GM21360 (cell line): Measurements from ENCODE around the gene NUDT16L1.

Experiments used
- ATAC-seq: cut with Tn5 transposase; IDR thresholded peaks from one replicate; pipeline ENCODE4 v1.9.1; 2021; ENCODE audit warnings: mild to moderate bottlenecking, moderate library complexity; ENCODE audit not compliant: unreplicated experiment

NUDT16L1 gene

GRCh38 chr16:4682084-4682591 is 11.2 kb upstream of the NUDT16L1 start:
- ATAC-seq: no peak

- ATAC-seq: no peak
Observed at GRCh38 chr16:4682616-4683254, 10.6 kb upstream of the NUDT16L1 start.

GRCh38 chr16:4683255-4684057 is 9.9 kb upstream of the NUDT16L1 start:
- no peak for ATAC-seq

- no peak for ATAC-seq
Observed at GRCh38 chr16:4684058-4684715, 9.2 kb upstream of the NUDT16L1 start.

- no peak for ATAC-seq
Observed at GRCh38 chr16:4684763-4685162, 8.6 kb upstream of the NUDT16L1 start.

- no peak for ATAC-seq
Observed at GRCh38 chr16:4685292-4685691, 8.1 kb upstream of the NUDT16L1 start.

- ATAC-seq: no peak
Observed at GRCh38 chr16:4685776-4686496, 7.4 kb upstream of the NUDT16L1 start.

DNA sequence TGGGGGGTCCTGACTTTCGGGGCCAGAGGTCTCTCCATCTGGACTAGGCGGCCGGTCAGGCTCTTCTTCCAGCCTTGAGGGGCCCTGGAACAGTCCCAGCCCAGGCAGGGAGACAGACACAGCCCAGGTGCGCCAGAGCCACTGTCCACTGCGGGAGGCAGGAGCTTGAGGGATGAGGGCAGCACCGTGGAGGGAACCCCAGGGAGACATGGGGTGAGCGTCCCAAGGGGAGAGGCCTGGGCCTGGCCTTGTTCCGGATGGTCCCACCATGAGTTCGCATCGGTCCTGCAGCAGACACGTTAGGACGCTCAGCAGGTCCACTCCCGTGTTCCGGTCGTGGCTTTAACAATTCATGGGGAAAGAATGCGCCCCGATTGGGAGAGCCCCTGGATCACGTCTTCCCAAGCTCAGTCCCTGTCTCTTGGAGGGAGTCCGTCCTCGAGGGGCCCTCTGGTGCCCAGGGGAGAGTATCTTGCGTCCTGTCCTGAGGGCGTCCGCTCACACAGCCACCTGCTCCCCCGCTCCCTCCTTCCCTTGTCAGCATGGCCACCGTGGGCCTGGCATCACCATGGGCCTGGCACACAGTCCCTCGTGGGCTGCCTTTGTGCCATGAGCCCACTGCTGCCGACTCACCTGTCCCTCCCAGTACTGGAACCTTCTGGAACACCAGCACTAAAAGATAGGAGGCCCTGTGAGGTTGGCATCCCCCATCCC is 6.7 kb upstream of the NUDT16L1 start:
- no peak for ATAC-seq

GRCh38 chr16:4687416-4687815 is 5.9 kb upstream of the NUDT16L1 start:
- ATAC-seq: no peak

GRCh38 chr16:4687946-4688673 is 5.3 kb upstream of the NUDT16L1 start:
- no peak for ATAC-seq

- no peak for ATAC-seq
Observed at GRCh38 chr16:4688674-4689045, 4.7 kb upstream of the NUDT16L1 start.

DNA sequence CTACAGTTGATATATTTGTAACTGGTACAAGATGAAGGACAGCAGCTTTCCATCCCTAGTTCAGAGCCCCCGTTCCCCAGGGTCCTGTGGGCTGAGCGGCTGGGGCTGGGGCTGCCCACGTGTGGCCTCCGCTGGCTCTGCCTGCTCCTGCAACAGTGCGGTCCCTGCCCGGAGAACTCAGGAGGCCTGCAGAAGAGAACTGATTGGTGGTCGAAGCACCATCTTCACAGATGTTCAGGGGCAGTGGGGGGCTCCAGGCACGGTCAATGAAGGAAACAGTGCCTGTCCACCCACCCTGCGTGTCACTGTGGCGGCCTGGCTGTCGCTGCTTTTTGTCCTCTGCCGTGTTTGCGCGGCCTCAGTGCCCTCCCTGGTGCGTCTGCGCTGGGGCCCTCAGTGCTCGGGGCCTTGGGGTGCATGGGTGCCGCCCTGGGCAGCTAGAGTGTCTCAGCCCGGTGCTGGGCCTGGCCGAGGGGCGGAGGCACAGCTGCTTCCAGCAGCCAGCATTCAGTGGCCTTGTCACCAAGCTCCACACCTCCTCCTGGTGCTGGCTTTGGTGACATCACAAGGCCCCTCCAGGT is 4.2 kb upstream of the NUDT16L1 start:
- ATAC-seq: no peak

GRCh38 chr16:4689864-4690704 is 3.3 kb upstream of the NUDT16L1 start:
- no peak for ATAC-seq

DNA sequence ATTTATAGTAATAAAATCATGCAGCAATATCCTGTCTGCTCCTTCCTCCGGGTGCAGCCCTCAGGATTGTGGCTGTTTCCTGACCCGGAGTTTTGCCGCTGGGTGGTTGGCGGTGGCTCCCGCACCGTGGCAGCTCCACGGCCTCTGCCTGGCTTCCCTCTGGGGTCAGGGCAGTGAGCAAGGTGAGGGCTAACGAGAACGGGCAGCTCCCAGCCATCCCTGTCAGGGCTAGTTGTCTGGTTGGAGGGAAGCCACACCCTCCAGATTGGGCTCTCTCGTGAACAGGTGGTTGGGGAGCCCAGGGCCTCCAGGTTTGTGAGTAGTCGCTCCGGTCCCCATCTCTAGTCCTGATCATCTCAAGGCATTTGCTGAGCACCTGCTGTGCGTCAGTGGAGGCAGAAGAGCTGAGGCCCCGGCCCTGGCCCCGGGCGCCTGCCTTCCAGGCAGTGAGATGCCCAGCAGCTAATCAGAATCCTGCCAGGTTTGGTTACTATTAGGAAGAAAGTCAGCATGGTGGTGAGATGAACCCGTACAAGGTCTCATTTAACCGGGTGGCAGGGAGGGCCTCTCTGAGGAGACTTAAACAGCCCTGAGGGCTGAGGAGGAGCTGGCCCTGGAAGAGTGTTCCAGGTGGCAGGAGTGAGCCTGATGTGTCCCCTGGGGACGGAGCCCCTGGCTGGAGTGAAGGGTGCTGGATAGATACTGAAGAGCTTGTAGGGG is 2.3 kb upstream of the NUDT16L1 start:
- ATAC-seq: no peak

- no peak for ATAC-seq
Observed at GRCh38 chr16:4691666-4692412, 1.5 kb upstream of the NUDT16L1 start.

GRCh38 chr16:4692460-4693295 is 684 bp upstream of the NUDT16L1 start:
- ATAC-seq: peak; percentile 0
